OCI-LY7 (cell line): ENCODE results near the gene PA2G4.

Experiments
- CTCF ChIP-seq: fragments of 200-600 bp; sonication (generic); conservative IDR thresholded peaks from 2 replicates; pipeline ENCODE4 v1.5.1; 2014; ENCODE audit warnings: mild to moderate bottlenecking, antibody characterized with exemption, low read length, moderate library complexity, mixed read lengths
- EZH2phosphoT487 ChIP-seq: fragments of 200-600 bp; sonication (generic); IDR thresholded peaks from 2 replicates; pipeline ENCODE4 v1.6.1; 2018; ENCODE audit warnings: low read depth, borderline replicate concordance, mild to moderate bottlenecking, mixed run types, antibody characterized with exemption, low read length, moderate library complexity, mixed read lengths

GRCh38 chr12:56145217-56145616 lies 40.9 kb downstream of the PA2G4 start:
- TF ChIP-seq CTCF, result no peak
- no peak for TF ChIP-seq EZH2phosphoT487
